Glutamatergic neuron (in vitro differentiated cells): ENCODE data around the gene TWNK. TPM values are rescaled to one million over a fixed set of nuclear protein-coding genes. Genes with fewer than 3 reads are reported as not detected.

Experiments used
- DNase-seq: peaks from one replicate; pipeline ENCODE4 v3.0.0; 2022
- H3K27ac Mint-ChIP-seq: one replicate; pipeline ENCODE4 v1.8.0; 2020; ENCODE audit warnings: mild to moderate bottlenecking, mixed read lengths, inconsistent platforms; ENCODE audit not compliant: unreplicated experiment
- H3K27me3 Mint-ChIP-seq: one replicate; pipeline ENCODE4 v1.8.0; 2020; ENCODE audit warnings: mild to moderate bottlenecking, moderate library complexity, mixed read lengths, inconsistent platforms; ENCODE audit not compliant: unreplicated experiment
- H3K36me3 Mint-ChIP-seq: one replicate; pipeline ENCODE4 v1.8.0; 2020; ENCODE audit warnings: mild to moderate bottlenecking, mixed read lengths, inconsistent platforms; ENCODE audit not compliant: unreplicated experiment
- H3K4me1 Mint-ChIP-seq: one replicate; pipeline ENCODE4 v1.8.0; 2020; ENCODE audit warnings: mild to moderate bottlenecking, low read depth, mixed read lengths, inconsistent platforms; ENCODE audit not compliant: unreplicated experiment
- H3K4me3 Mint-ChIP-seq: one replicate; pipeline ENCODE4 v1.8.0; 2020; ENCODE audit warnings: mild to moderate bottlenecking, mixed read lengths, inconsistent platforms; ENCODE audit not compliant: unreplicated experiment
- H3K9me3 Mint-ChIP-seq: one replicate; pipeline ENCODE4 v1.8.0; 2020; ENCODE audit warnings: mild to moderate bottlenecking, moderate library complexity, mixed read lengths, inconsistent platforms; ENCODE audit not compliant: unreplicated experiment
- CTCF ChIP-seq: fragments of 200-600 bp; sonication (generic); IDR thresholded peaks from one replicate; pipeline ENCODE4 v1.5.0; 2021; ENCODE audit not compliant: partially characterized antibody, unreplicated experiment
- total RNA-seq: library from RNA; stranded (reverse); fragmentation: NEBNext Ultra II Directional; extraction: Animal tissue kit (Norgen Biotek cat#: 25700); gene quantifications from one replicate; pipeline ENCODE4 v1.2.1, GENCODE V29; 2021; ENCODE audit not compliant: unreplicated experiment

The TWNK gene
- total RNA-seq, 1 donor from 2014 or later: 10.1 TPM

- peaks cover 6% of the 10 kb centered on the region for H3K27me3 Mint-ChIP-seq
- H3K4me1 Mint-ChIP-seq: peaks cover 4% of the 10 kb centered on the region
- H3K9me3 Mint-ChIP-seq: peaks cover 9% of the 10 kb centered on the region
- no peak overlapping the region for H3K27ac Mint-ChIP-seq
- TF ChIP-seq CTCF: no peak
- no peak for DNase-seq
- H3K36me3 Mint-ChIP-seq: no peaks in the 10 kb centered on the region
- no peak overlapping the region for H3K4me3 Mint-ChIP-seq
These were observed 33.9 kb downstream of the TWNK start for GRCh38 chr10:101021239-101021638.

GRCh38 chr10:101021692-101022251, 34.4 kb downstream of the TWNK start:
- H3K27me3 Mint-ChIP-seq: peaks cover 8% of the 10 kb centered on the region
- peaks cover 6% of the 10 kb centered on the region for H3K4me1 Mint-ChIP-seq
- H3K4me3 Mint-ChIP-seq: no peak overlapping the region
- no peak for DNase-seq
- no peak overlapping the region for H3K27ac Mint-ChIP-seq
- no peaks in the 10 kb centered on the region for H3K36me3 Mint-ChIP-seq
- no peak for TF ChIP-seq CTCF
- H3K9me3 Mint-ChIP-seq: peaks cover 6% of the 10 kb centered on the region

GRCh38 chr10:101022967-101023705, 35.8 kb downstream of the TWNK start:
- Mint-ChIP-seq H3K4me3 (no peak overlapping the region), H3K36me3 (peaks cover 6% of the 10 kb centered on the region), H3K4me1 (peaks cover 13% of the 10 kb centered on the region), H3K9me3 (peaks cover 4% of the 10 kb centered on the region), H3K27ac (no peak overlapping the region), H3K27me3 (peaks cover 8% of the 10 kb centered on the region)
- no peak for DNase-seq
- no peak for TF ChIP-seq CTCF

- Mint-ChIP-seq H3K4me1 (peaks cover 26% of the 10 kb centered on the region), H3K36me3 (peaks cover 6% of the 10 kb centered on the region), H3K9me3 (peaks cover 2% of the 10 kb centered on the region), H3K27me3 (peaks cover 11% of the 10 kb centered on the region), H3K4me3 (no peak overlapping the region), H3K27ac (no peak overlapping the region)
- TF ChIP-seq CTCF: no peak
- DNase-seq: no peak
These were observed 39.9 kb downstream of the TWNK start for GRCh38 chr10:101027106-101027720.
